H1 (cell line): ENCODE measurements around the gene YOD1. TPM values are rescaled to one million over a fixed set of nuclear protein-coding genes. Genes with fewer than 3 reads are reported as not detected.

Experiments used
- CTCF ChIA-PET: fragments of 300-600 bp; sonication (Branson Sonifier 250); formaldehyde crosslinking; loops from one replicate; lab custom pipeline; 2021; ENCODE audit not compliant: partially characterized antibody; lab: Charles Lee
- POLR2A ChIA-PET: fragments of 300-600 bp; sonication (Branson Sonifier 250); formaldehyde crosslinking; loops from one replicate; lab custom pipeline; 2021; ENCODE audit warnings: inconsistent platforms; ENCODE audit not compliant: partially characterized antibody; lab: Charles Lee
- DNase-seq, 2 experiments: peaks; one replicate each; pipeline versions ENCODE4 v3.0.0 to v3.0.0-alpha.2; 2010 to 2022; ENCODE audit warnings: low spot score in 2 of 2, low read depth in 1 of 2, mixed read lengths in 1 of 2
- FAIRE-seq: peaks from 2 replicates; lab custom pipeline; 2011; peaks lifted over from hg19 to GRCh38; lab: Jason Lieb, UNC
- H2AFZ ChIP-seq: 2 replicates; pipeline ENCODE4 v1.8.1; 2012; ENCODE audit warnings: low read length, inconsistent platforms
- H2AK5ac ChIP-seq: 2 replicates; pipeline ENCODE4 v1.6.1; 2013; ENCODE audit warnings: low read depth, low read length
- H2BK120ac ChIP-seq: replicated peaks from 2 replicates; pipeline ENCODE3; 2013; ENCODE audit warnings: low read depth, low read length, inconsistent platforms
- H2BK12ac ChIP-seq: 2 replicates; pipeline ENCODE4 v1.6.1; 2013; ENCODE audit warnings: low read depth, low read length
- H2BK15ac ChIP-seq: 2 replicates; pipeline ENCODE4 v1.6.1; 2013; ENCODE audit warnings: low read length
- H2BK20ac ChIP-seq: 2 replicates; pipeline ENCODE4 v1.6.1; 2013; ENCODE audit warnings: low read length
- H2BK5ac ChIP-seq: 2 replicates; pipeline ENCODE4 v1.6.1; 2013; ENCODE audit warnings: low read depth, low read length
- H3K14ac ChIP-seq: 2 replicates; pipeline ENCODE4 v1.6.1; 2013; ENCODE audit warnings: inconsistent platforms; ENCODE audit not compliant: insufficient read length
- H3K18ac ChIP-seq: 2 replicates; pipeline ENCODE4 v1.6.1; 2013; ENCODE audit warnings: low read length; ENCODE audit errors: extremely low read depth
- H3K23ac ChIP-seq: 2 replicates; pipeline ENCODE4 v1.6.1; 2013; ENCODE audit warnings: inconsistent platforms; ENCODE audit not compliant: insufficient read length
- H3K23me2 ChIP-seq: 2 replicates; pipeline ENCODE4 v1.6.1; 2013; ENCODE audit warnings: low read depth, low read length
- H3K27ac ChIP-seq: 2 replicates; pipeline ENCODE4 v1.6.1; 2011; ENCODE audit warnings: low read depth, low read length, inconsistent platforms
- H3K27me3 ChIP-seq, 4 experiments: replicated peaks in 1 of 4; 1 replicate in 1 of 4; 2 replicates in 3 of 4; pipeline versions ENCODE4 v1.6.1 to v1.8.1; 2011 to 2013; ENCODE audit warnings: low read length in 3 of 4, mild to moderate bottlenecking in 3 of 4, inconsistent platforms in 2 of 4, mixed read lengths in 2 of 4, moderate library complexity in 1 of 4; ENCODE audit not compliant: control insufficient read depth in 3 of 4, insufficient read depth in 3 of 4; ENCODE audit errors: extremely low read depth in 1 of 4
- H3K36me3 ChIP-seq, 4 experiments: 2 replicates each; pipeline versions ENCODE4 v1.6.1 to v1.8.1; 2011 to 2013; ENCODE audit warnings: mild to moderate bottlenecking in 4 of 4, low read length in 3 of 4, moderate library complexity in 2 of 4, control low read depth in 1 of 4, inconsistent platforms in 1 of 4; ENCODE audit not compliant: insufficient read depth in 4 of 4, control insufficient read depth in 2 of 4
- H3K4ac ChIP-seq: replicated peaks from 2 replicates; pipeline ENCODE3; 2013; ENCODE audit warnings: low read length, low read depth, mixed read lengths, inconsistent platforms; ENCODE audit not compliant: insufficient read length
- H3K4me1 ChIP-seq, 4 experiments: replicated peaks in 1 of 4; 1 replicate in 1 of 4; 2 replicates in 3 of 4; pipeline versions ENCODE4 v1.6.1 to v1.8.1; 2011 to 2013; ENCODE audit warnings: low read length in 3 of 4, inconsistent platforms in 2 of 4, mixed read lengths in 1 of 4; ENCODE audit not compliant: insufficient read depth in 4 of 4, control insufficient read depth in 3 of 4
- H3K4me2 ChIP-seq, 2 experiments: 2 replicates each; pipeline versions ENCODE4 v1.6.1 to v1.8.1; 2011 to 2013; ENCODE audit warnings: low read depth in 2 of 2, low read length in 2 of 2, control low read depth in 1 of 2, inconsistent platforms in 1 of 2, mild to moderate bottlenecking in 1 of 2; ENCODE audit not compliant: insufficient read depth in 1 of 2
- H3K4me3 ChIP-seq, 4 experiments: fragments of 200-600, 300-600 bp in 1 of 4; sonication (generic), shearing (Covaris generic), sonication (Bioruptor Twin) in 1 of 4; 2 replicates each; pipeline versions ENCODE4 v1.5.1 to v1.8.1; 2011 to 2016; ENCODE audit warnings: low read length in 4 of 4, low read depth in 3 of 4, control low read depth in 2 of 4, inconsistent platforms in 2 of 4, mild to moderate bottlenecking in 2 of 4, mixed read lengths in 1 of 4, moderate library complexity in 1 of 4; ENCODE audit not compliant: insufficient read depth in 2 of 4; ENCODE audit errors: extremely low read depth in 1 of 4
- H3K56ac ChIP-seq: replicated peaks from 2 replicates; pipeline ENCODE3; 2013; ENCODE audit warnings: low read depth, mild to moderate bottlenecking, mixed read lengths, low read length, inconsistent platforms; ENCODE audit not compliant: insufficient read length
- H3K79me1 ChIP-seq: 2 replicates; pipeline ENCODE4 v1.6.1; 2013; ENCODE audit warnings: low read depth, low read length, control low read depth
- H3K79me2 ChIP-seq, 2 experiments: 2 replicates each; pipeline versions ENCODE4 v1.6.1 to v1.8.1; 2012 to 2013; ENCODE audit warnings: low read length in 2 of 2, mild to moderate bottlenecking in 2 of 2, inconsistent platforms in 1 of 2; ENCODE audit not compliant: insufficient read depth in 2 of 2, control insufficient read depth in 1 of 2
- H3K9ac ChIP-seq, 4 experiments: replicated peaks in 1 of 4; 1 replicate in 1 of 4; 2 replicates in 3 of 4; pipeline versions ENCODE4 v1.6.1 to v1.8.1; 2011 to 2013; ENCODE audit warnings: low read depth in 3 of 4, low read length in 3 of 4, control low read depth in 2 of 4, mild to moderate bottlenecking in 2 of 4, moderate library complexity in 2 of 4, inconsistent platforms in 1 of 4; ENCODE audit errors: extremely low read depth in 1 of 4
- H3K9me3 ChIP-seq, 2 experiments: 2 replicates each; pipeline versions ENCODE4 v1.6.1 to v1.8.1; 2012 to 2013; ENCODE audit warnings: mild to moderate bottlenecking in 2 of 2, moderate library complexity in 2 of 2, control low read depth in 1 of 2, inconsistent platforms in 1 of 2, low read depth in 1 of 2, low read length in 1 of 2, mixed read lengths in 1 of 2; ENCODE audit not compliant: insufficient read depth in 2 of 2
- H4K20me1 ChIP-seq, 2 experiments: replicated peaks in 1 of 2; 2 replicates each; pipeline versions ENCODE3 to v1.8.1; 2011 to 2013; ENCODE audit warnings: inconsistent platforms in 2 of 2, low read length in 2 of 2, mild to moderate bottlenecking in 1 of 2; ENCODE audit not compliant: insufficient read depth in 2 of 2, control insufficient read depth in 1 of 2
- H4K5ac ChIP-seq: 2 replicates; pipeline ENCODE4 v1.6.1; 2013; ENCODE audit warnings: low read length, low read depth, mixed read lengths, inconsistent platforms; ENCODE audit not compliant: insufficient read length
- H4K8ac ChIP-seq: 2 replicates; pipeline ENCODE4 v1.8.0; 2013; ENCODE audit warnings: mild to moderate bottlenecking, moderate library complexity, low read length, inconsistent platforms; ENCODE audit not compliant: insufficient read depth; ENCODE audit errors: extremely low read depth
- H4K91ac ChIP-seq: replicated peaks from 2 replicates; pipeline ENCODE3; 2013; ENCODE audit warnings: low read length, mixed read lengths, inconsistent platforms; ENCODE audit not compliant: insufficient read length
- BRCA1 ChIP-seq: IDR thresholded peaks from 2 replicates; pipeline ENCODE4 v1.6.1; 2012; ENCODE audit warnings: low read depth, low read length, improper control_type of control experiment
- EGR1 ChIP-seq: IDR thresholded peaks from 2 replicates; pipeline ENCODE4 v1.6.1; 2011; ENCODE audit warnings: low read depth, low read length, borderline replicate concordance
- JUN ChIP-seq: IDR thresholded peaks from 2 replicates; pipeline ENCODE4 v1.6.1; 2011; ENCODE audit warnings: low read depth, mild to moderate bottlenecking, improper control_type of control experiment, low read length
- POLR2AphosphoS5 ChIP-seq: IDR thresholded peaks from 2 replicates; pipeline ENCODE4 v1.6.1; 2011; ENCODE audit warnings: low read depth, low read length
- SP2 ChIP-seq: IDR thresholded peaks from 2 replicates; pipeline ENCODE4 v1.6.1; 2012; ENCODE audit warnings: mild to moderate bottlenecking, low read length, inconsistent platforms
- WGBS, 2 experiments: shearing (Covaris generic) in 1 of 2; methylation state at CpG; one replicate each; pipeline versions ENCODE4 v1.1.6 to v1.1.7; 2013 to 2015; ENCODE audit warnings: low lambda C conversion rate in 2 of 2, mixed read lengths in 2 of 2, inconsistent platforms in 1 of 2, low coverage in 1 of 2, missing lambda C conversion rate in 1 of 2; ENCODE audit not compliant: insufficient replicate concordance in 2 of 2, insufficient coverage in 1 of 2, insufficient read length in 1 of 2; ENCODE audit errors: extremely low coverage in 1 of 2, missing lambda C conversion rate in 1 of 2; 5-methylcytosine and 5-hydroxymethylcytosine counted together
- polyA plus RNA-seq, 7 experiments: library from polyadenylated mRNA; depleted of rRNA in 3 of 7; stranded (reverse) in 5 of 7; unstranded in 2 of 7; fragments of >200 nt in 5 of 7; fragments of 200-250 nt in 2 of 7; gene quantifications; 1 replicate in 5 of 7; 2 replicates in 1 of 7; 4 replicates in 1 of 7; pipeline versions ENCODE4 v1.2.1 to v1.2.3, GENCODE V29; 2011 to 2013; ENCODE audit warnings: missing spikeins in 2 of 7, mixed read lengths in 2 of 7
- total RNA-seq: library from RNA; stranded (reverse); fragmentation: NEBNext Ultra II Directional; extraction: Animal tissue kit (Norgen Biotek cat#: 25700); gene quantifications from 2 replicates; pipeline ENCODE4 v1.2.1, GENCODE V29; 2021
- TF ChIP-seq, protein P1 (sequence below): IDR thresholded peaks from 2 replicates; pipeline ENCODE4 v1.6.1; 2012; ENCODE audit warnings: inconsistent platforms

YOD1 gene
- total and polyA plus RNA-seq, 2 of the 8 experiments (the other 6 are each of a cell fraction or from before 2014, with no cell fraction given), result 1.9 to 11.8 TPM

GRCh38 chr1:207071426-207071825 lies 20.4 kb upstream of the YOD1 start:
- peaks cover 0 to 2% of the 10 kb centered on the region in 2 experiments for H4K20me1 ChIP-seq
- H3K14ac ChIP-seq, result no peak overlapping the region
- H4K91ac ChIP-seq, result no peak overlapping the region
- H3K4me3 ChIP-seq, result no peak overlapping the region
- H3K4ac ChIP-seq, result no peak overlapping the region
- TF ChIP-seq POLR2AphosphoS5 (no peak), SP2 (no peak), EGR1 (no peak), JUN (no peak), BRCA1 (no peak)
- TF ChIP-seq, protein P1, sequence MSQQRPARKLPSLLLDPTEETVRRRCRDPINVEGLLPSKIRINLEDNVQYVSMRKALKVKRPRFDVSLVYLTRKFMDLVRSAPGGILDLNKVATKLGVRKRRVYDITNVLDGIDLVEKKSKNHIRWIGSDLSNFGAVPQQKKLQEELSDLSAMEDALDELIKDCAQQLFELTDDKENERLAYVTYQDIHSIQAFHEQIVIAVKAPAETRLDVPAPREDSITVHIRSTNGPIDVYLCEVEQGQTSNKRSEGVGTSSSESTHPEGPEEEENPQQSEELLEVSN, result no peak
- TF ChIP-seq, all 59 proteins: peak for 0
- Histone ChIP-seq H3K79me1 (0 out of 2 replicates have a peak, but pooled peaks cover 2% of the 10 kb centered on the region), H3K36me3 (peaks cover 2 to 34% (median 22%) of the 10 kb centered on the region in 4 experiments; a peak in 7 of 8 replicates), H2BK5ac (no peak overlapping the region), H2AK5ac (no peak overlapping the region), H3K23me2 (no peaks in the 10 kb centered on the region), H4K8ac (no peak overlapping the region), H2BK15ac (no peak overlapping the region), H2BK120ac (no peak overlapping the region), H3K56ac (no peak overlapping the region), H3K79me2 (no peaks in the 10 kb centered on the region), H3K9ac (no peak overlapping the region), H3K4me2 (no peak overlapping the region), H3K9me3 (no peaks in the 10 kb centered on the region), H3K4me1 (no peaks in the 10 kb centered on the region), H3K23ac (no peak overlapping the region), H2BK20ac (no peak overlapping the region), H3K27ac (no peak overlapping the region), H3K18ac (no peak overlapping the region), H2AFZ (no peak overlapping the region), H4K5ac (no peak overlapping the region), H2BK12ac (no peak overlapping the region), H3K27me3 (no peaks in the 10 kb centered on the region)
- 86% methylated on average over 6 of the region's 6 CpGs; no CpG with 5 or more reads in 1 of the 2 experiments for WGBS, 2 experiments
- ChIA-PET POLR2A (interaction anchor here (0.7 kb wide), 1 partner anchor 250 kb away, joined by 3 read pairs; the partner anchor contains the start of gene CD55), CTCF (interaction anchor here (0.6 to 2.4 kb wide), 11 partner anchors 11 to 428 kb away, joined by 3 to 16 read pairs (median 3); no protein-coding TSS in a partner anchor)
- no peak for FAIRE-seq
- DNase-seq, result no peak
